Measurements from ENCODE around the gene USP47.

Gene USP47

DNA sequence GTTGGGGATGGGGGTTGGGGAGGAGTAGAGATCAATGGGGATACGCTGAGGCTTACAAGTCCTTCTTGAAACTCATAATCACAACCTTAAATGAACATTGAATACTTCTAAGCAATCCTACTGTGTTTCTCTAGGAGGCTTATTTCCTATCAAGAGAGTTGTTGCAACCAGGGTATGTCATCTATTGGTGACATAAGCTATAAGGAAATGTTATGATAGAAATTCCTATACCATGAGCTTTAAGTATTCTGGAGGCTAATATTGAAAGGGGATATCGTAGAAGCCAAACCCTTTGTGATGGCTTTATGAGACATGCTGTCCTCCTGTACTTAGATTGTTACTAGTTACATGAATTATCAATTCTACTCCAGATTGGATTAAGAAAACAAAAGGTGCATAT lies 93.8 kb downstream of the USP47 start:
- DNase-seq, result no peak

DNA sequence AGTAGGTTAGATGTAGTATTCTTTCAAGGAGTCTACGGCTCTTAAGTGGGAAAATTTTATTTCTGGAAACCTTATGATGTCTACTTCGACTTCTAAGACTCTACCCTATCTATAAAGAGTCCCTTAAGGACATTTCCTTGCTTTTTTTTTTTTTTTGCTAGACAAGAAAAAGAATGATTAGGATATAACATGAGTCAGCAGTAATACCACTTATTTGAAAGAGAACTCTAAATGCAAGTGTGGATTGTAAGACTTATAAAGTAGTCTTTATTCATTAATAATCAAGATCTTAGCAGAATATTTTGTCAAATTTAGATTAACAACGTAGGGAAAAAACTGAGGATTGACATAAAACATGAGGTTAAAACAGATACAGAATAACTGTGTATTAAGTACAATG lies 95.7 kb downstream of the USP47 start:
- no peak for DNase-seq

DNA sequence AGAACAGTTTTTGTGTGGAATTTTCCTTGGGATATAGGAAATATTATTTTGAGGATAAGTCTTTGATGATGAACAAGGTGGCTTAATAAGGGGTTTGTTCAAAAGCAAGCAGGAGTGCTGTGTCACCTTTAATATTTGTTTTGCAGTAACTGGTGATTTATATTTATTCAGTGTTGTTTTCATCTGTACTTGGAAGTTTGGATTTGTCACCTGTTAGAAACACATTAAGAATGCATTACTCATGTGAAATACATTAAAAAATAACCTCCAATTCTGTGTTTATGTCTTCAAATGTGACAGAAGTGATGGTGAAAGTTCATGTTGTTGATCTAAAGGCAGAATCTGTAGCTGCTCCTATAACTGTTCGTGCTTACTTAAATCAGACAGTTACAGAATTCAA lies 96.2 kb downstream of the USP47 start:
- no peak for DNase-seq

DNA sequence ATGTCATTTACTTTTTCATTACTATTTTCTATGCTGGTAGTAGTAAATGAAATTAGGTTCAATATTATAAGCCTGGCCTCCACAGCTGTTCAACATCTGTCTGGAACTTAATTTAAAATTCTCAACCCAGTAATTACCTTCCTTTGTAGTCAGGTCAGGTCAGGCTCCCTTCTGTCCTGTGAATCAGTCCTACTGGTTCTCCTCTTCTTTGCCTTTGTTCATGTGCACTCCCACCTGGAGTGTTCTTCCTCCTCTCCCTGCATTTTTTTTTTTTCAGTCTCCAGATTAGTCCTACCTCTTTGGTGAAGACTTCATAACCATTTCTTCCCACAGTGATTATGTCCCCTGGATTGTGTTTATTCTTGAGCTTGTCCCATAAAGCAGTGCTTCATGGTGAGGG lies 98.8 kb downstream of the USP47 start:
- no peak for DNase-seq

DNA sequence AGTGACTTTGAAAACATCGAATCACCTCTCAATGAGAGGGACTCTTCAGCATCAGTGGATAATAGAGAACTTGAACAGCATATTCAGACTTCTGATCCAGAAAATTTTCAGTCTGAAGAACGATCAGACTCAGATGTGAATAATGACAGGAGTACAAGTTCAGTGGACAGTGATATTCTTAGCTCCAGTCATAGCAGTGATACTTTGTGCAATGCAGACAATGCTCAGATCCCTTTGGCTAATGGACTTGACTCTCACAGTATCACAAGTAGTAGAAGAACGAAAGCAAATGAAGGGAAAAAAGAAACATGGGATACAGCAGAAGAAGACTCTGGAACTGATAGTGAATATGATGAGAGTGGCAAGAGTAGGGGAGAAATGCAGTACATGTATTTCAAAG lies 100.9 kb downstream of the USP47 start:
- DNase-seq, result no peak

DNA sequence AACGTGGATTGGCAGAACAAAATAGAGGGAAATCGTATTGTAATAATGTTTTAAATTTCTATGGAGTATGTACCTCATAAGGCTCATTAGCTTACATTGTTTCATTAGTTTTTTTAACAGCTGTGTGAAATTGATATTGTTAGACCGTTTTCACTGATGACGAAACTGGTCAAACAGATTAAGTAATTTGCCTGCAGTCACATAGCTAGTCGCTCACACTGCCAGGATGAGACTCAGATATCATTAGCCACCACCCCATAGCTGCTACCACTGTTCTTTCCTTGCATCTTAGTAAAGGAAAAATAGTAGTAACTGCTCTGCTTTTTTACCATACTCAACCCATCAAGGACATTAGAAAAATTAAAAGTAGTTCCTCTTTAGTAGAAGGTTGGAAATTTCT lies 102.7 kb downstream of the USP47 start:
- no peak for DNase-seq

DNA sequence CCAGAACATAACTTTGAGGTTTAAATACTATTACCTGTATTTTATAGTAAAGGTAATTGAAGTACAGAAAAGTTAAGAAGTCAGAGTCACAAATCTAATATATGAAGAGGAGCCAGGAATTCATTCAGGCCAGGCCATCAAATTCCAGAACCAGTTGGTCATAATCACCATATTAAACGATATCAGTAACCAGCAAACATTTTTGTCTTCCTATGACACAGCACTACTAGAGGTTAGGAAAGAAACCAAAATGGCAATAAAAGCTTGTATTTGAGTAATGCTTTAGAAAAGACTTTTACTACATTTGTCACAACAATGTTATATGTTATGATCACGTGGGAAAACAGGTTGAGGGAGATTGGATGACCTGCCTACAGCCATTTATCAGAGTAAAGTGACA lies 104.4 kb downstream of the USP47 start:
- DNase-seq, result no peak

DNA sequence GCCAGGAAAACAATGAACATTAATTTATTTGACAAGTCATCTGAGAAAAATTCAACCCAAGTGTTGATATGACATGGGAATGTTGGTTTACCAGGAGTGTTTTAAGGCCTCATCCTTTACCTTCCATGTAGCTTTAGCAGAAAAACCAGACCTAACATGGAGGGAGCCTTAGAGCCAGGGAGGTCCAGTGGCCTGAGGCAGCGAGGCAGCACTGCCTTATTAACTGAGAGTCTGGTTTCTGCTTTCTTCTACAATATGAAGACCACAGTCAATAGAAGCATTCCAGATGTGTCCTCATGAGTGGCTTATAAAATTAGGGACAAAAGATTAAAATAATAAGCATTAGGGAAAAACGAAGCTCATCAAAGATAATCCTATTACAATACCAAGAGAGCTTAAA lies 105.1 kb downstream of the USP47 start:
- DNase-seq, result no peak

DNA sequence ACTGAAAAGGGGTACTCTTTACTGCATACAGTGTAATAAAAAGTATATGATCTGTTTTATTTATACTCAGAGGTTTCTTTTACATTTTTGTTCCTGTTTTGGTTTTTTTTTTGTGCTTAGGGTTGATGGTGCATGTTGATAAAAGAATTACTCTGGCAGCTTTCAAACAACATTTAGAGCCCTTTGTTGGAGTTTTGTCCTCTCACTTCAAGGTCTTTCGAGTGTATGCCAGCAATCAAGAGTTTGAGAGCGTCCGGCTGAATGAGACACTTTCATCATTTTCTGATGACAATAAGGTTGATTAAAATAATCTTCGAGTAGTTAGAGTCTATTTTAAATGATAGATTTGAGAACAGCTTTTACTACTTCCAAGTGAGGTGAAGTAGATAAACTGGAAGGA lies 106.1 kb downstream of the USP47 start:
- DNase-seq, result no peak

DNA sequence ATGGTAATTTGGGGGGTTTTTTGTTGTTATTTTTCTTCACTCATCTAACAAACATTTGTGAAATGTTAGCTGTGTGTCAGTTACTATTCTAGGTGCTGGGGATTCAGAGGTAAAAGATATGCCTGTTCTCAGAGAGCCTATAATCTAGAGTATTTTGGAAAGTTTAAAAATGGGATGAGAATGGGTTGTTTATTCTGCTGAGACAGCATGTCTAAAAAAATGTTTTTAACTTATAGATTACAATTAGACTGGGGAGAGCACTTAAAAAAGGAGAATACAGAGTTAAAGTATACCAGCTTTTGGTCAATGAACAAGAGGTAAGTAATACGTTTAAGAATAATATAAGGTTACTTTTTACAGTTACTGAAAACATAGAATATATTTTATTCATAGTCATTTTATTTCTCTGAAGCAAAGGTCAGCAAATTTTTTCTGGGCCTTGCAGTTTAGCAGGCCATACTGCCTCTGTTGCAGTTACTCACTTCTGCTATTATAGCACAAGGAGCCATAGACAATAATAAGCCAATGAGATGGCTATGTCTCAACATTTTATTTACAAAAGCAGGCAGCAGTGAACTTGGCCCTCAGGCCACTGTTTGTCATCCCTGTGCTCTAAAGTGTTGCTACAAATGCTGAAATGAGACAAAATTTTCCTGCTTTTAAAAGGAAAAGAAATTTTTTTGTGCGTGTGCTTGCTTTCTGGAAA lies 106.6 kb downstream of the USP47 start:
- DNase-seq, result no peak

DNA sequence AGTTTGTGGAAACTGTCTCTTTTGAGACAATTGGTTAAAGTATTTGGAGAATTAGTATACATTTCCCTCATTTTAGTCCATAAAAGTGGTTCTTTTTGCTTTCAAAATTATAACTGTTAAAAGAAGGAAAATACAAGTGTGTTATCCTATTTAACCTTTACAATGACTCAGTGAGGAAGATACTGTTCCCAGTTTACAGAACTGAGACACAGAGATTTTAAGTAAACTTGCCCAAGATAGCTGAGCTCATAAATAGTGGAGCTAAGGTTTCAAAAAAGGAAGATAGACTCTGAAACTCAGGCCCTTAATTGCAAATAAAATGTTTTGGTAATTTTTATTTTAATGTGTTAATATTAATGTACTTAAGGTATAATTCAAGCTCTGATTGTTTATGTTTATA lies 107.7 kb downstream of the USP47 start:
- no peak for DNase-seq

DNA sequence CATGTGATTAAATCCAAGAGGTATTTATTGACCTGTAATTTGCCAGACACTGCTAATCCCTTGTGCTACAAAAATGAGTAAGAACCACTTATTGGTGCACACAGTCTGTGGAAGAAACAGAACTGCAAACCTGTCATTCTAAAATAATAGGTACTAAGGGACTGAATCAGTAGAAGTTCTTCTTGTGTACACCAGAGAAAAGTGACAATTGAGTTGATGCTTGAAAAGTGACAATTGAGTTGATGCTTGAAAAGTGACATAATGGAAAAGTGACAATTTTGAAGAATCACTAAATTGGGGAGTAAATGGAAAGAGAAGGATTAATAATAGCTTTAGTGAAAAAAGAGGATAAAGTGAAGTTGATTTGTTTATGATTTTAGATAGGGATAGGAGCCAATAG lies 110.3 kb downstream of the USP47 start:
- no peak for DNase-seq

DNA sequence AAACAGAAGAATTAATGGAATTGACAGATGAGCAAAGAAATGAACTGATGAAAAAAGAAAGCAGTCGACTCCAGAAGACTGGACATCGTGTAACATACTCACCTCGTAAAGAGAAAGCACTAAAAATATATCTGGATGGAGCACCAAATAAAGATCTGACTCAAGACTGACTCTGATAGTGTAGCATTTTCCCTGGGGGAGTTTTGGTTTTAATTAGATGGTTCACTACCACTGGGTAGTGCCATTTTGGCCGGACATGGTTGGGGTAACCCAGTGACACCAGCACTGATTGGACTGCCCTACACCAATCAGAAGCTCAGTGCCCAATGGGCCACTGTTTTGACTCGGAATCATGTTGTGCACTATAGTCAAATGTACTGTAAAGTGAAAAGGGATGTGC lies 114.2 kb downstream of the USP47 start:
- DNase-seq, result no peak

DNA sequence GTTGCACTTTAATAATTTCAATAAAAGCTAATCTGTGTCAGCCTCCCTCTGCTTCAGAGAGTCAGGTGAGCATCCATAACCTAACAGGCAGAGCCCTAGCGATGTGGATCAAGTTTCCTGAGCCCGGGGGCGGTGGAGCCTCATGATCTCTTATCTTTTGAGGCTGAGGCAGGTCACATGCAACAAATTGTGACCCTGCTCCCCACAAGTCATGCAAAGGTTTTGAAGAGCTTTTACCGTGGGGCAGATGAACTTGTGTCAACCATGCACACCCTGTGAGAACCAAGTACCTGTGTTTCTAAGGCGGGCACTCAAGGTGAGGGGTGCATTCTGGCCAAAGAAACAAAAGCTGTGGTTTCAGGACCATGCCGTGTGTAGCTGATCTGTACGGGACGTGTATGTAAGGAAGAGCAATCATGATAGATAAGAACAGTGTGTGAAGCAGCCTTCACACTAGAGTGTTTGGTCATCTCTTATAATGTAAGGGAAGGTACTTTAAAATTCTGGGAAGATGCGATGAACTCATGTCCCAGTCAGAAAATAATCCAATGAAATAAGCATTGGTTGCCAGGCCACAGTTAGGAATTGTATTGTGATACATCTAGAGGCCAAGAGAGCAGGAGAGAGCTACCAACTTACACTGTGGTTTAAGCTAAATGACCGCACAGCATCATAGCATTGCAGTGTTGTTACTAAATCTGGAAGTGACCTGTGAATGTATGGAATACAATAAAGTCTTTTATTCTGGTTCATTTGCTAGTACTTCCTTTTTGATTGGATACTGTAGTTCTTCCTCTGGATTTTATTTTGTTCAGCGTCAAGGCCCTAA lies 116.8 kb downstream of the USP47 start:
- DNase-seq, result peak in 1 of 51 donors; percentile 18

DNA sequence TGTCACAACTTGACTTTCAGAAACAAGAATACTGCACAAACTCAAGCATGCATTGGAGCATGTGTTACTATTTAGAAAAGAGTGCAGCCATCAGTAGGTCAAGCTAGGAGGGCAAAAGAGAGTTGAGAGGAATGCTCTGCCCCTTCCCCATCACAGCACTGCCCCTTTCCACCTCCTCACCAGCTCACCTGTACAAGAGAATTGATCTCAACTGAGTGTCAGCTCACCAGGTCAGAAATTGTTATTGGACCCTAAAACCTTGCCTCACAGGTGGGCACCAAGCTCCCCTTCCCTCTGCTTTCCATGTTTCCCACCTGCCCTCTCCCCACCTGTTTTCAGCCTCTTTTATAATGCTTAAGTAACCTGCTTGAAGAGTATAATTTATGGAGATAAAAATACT lies 117.8 kb downstream of the USP47 start:
- DNase-seq, result no peak

DNA sequence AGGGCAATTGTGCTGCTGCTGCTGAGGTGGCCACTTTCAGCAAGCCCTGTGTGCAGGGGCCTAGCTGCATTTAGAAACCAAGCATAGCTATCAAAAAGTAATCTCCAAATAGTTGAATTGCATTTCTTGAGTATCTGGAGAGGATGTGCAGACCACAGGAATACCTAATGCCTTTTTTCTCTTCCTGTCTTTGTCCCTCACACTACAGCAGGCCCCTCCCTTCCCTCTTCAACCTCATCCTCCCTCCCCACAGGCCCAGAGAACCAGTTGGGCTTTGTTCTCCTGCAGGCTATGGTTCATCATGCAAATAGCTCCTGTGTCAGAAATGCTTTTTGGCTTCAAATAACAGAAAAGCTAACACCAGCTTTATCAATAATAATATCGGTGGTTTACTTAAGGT lies 118.9 kb downstream of the USP47 start:
- DNase-seq, result peak in 3 of 51 donors; percentile 19 to 23 (median 19)

DNA sequence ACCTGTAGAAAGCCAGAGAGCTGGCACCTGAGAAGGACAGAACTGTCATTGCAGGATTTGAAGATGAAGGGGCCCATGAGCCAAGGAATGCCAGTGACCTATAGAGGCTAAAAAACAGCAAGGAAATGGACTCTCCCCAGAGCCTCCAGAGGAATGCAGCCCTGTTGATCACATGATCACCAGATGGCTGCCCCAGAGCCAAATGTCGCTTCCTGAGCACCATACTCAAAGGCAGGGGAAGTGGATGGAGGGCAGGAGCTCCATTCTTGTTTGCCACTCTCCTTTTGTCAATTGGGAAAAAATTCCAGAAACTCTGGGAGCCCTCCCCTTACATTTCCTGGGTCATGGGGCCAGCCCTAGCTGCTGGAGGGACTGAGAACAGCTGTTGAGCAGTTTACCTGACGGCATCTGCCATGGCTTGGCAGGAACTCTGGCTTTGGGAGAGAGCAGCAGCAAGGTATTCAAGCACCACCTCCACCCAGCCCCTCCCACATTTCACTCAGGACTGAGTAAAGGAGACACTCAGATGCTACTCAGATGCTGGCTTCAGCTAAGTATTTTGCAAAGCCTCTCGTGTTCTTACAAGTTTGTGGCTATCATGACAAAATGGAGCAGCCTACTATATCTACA lies 119.7 kb downstream of the USP47 start:
- no peak for DNase-seq

DNA sequence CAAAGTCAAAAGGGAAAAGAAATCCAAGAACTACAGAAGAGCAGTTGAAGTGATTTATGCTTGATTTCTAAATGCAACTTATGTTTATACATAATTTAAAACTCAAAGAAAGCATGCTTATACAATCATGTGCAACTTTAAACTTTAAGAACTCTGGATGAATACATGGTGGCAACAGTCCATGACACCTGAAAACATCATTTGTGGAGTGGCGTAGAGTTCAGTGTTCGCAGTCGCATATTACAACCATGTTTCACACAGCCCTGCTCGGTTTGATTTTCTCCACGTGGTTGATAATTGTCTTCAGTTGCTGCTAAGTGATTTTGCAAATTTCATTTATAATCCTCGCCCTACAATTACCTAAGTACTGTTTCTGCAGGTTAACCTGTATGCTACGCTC lies 121.3 kb downstream of the USP47 start:
- no peak for DNase-seq

DNA sequence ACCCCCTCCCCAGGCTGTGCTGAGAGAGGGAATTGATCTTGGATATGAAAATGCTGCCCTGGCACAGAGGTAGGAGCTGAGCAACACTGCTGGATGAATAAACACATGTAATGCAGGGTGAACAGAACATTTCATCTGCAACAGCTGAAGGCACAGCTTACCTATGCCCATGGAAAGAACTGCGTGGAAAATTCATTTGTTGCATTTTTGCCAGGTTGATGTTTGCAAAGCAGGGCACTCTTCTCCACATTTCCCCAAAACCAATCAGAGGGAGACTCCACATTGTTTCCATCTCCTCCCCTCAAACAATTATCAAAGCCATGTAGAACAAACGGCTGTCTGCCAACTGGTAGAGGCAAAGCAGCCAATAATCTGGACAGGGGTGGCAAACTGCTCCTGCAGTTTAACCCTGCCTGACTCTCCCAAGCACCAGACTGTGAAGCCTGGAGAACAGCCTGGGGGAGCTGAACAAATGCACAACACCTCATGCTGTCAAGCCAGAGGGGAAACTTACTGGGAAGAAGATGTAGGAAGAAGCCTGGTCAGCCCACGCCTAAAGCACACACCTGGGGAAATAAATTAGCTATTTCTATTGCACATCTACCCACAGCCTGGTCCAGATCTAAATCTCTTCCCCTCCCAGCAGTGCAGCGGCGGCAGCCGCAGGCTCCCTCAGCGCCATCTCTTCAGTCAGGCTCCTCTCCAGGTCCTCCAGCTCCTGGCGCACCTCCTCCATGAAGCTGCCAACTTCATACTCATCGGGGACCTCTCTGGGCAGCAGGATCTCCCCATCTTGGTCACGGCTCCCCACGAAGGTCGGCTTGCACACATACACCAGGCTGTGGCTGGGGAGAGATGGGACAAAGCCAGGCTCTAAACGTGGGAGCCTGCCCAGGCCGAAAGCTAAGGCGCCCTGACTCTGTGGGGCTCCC lies 122.3 kb downstream of the USP47 start:
- DNase-seq, result peak in 4 of 51 donors; percentile 25 to 50 (median 28)

DNA sequence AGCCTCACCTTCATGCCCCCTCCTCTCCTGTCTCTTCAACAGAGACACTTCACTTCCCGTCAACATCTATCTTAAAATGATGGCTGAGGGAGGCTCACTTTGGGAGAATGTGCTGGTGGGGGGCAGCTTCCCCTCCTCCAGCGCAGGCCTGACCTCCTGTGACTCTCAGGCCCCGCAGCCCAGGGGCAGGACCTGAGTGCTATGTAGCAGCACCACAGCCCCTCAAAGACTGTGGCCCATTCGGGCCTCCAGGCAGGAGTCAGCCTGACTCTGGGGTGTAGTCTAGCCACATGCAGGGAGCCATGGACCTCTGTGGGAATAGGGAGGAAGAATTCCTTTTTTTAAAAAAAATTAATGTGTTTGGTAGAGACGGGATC lies 123.0 kb downstream of the USP47 start:
- no peak for DNase-seq

DNA sequence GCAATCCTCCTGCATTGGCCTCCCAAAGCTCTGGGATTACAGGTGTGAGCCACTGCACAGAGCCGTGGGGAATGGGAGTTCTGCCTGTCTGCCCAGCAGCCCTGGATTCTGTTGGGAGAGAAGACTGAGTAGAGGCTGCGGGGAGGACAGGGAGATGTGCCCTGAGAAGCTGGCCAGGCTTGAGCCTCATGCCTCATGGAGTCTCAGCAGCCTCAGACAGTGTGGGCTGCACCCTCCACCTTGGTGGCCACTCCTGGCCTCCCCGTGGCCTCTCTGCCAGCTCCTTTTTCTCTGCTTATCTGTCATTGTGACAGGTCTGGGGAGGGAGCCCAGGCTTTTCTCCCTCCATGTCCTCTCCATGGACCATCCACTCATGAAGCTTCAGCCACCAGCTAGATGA lies 123.4 kb downstream of the USP47 start:
- no peak for DNase-seq

Data from hypothalamus (tissue), 51 donors.